GM04504 (cell line): ENCODE data around the gene PLXNA4.
"Not testable (repeated sequence)": the region's sequence is repeated elsewhere in the genome, so short reads cannot be mapped to it uniquely, and the experiment has no call there.

Experiments
- DNase-seq: peaks from one replicate; pipeline ENCODE4 v3.0.0-alpha.2; 2012; ENCODE audit warnings: low read depth

The PLXNA4 gene

GRCh38 chr7:132575982-132576720 is at the start of gene PLXNA4:
Gene PLXNA4, minus strand, starts transcription at chr7:132576470. Its CDS starts 67,777 bp downstream, at chr7:132508693.
- DNase-seq: no peak

GRCh38 chr7:132625651-132626050 is 49.4 kb upstream of the PLXNA4 start:
- no peak for DNase-seq

- peak; percentile 24 for DNase-seq
Observed at GRCh38 chr7:132622081-132622480, 45.8 kb upstream of the PLXNA4 start.

- DNase-seq: no peak
Observed at GRCh38 chr7:132619967-132620366, 43.7 kb upstream of the PLXNA4 start.

GRCh38 chr7:132618956-132619305 is 42.7 kb upstream of the PLXNA4 start:
- peak; percentile 10 for DNase-seq

- no peak for DNase-seq
Observed at GRCh38 chr7:132618271-132618955, 42.1 kb upstream of the PLXNA4 start.

- DNase-seq: no peak
Observed at GRCh38 chr7:132614428-132615318, 38.4 kb upstream of the PLXNA4 start.

GRCh38 chr7:132613737-132614136 is 37.5 kb upstream of the PLXNA4 start:
- no peak for DNase-seq

GRCh38 chr7:132610995-132611394 is 34.7 kb upstream of the PLXNA4 start:
- no peak for DNase-seq

GRCh38 chr7:132609906-132610520 is 33.7 kb upstream of the PLXNA4 start:
- no peak for DNase-seq

- DNase-seq: no peak
Observed at GRCh38 chr7:132609222-132609621, 33.0 kb upstream of the PLXNA4 start.

GRCh38 chr7:132608523-132608922 is 32.3 kb upstream of the PLXNA4 start:
- DNase-seq: no peak

- no peak for DNase-seq
Observed at GRCh38 chr7:132607656-132608055, 31.4 kb upstream of the PLXNA4 start.

GRCh38 chr7:132604121-132604520 is 27.9 kb upstream of the PLXNA4 start:
- no peak for DNase-seq

GRCh38 chr7:132603220-132603833 is 27.1 kb upstream of the PLXNA4 start:
- no peak for DNase-seq

- no peak for DNase-seq
Observed at GRCh38 chr7:132601783-132602182, 25.5 kb upstream of the PLXNA4 start.

- DNase-seq: no peak
Observed at GRCh38 chr7:132596588-132596987, 20.3 kb upstream of the PLXNA4 start.

- not testable (repeated sequence) for DNase-seq
Observed at GRCh38 chr7:132594741-132595140, 18.5 kb upstream of the PLXNA4 start.

- no peak for DNase-seq
Observed at GRCh38 chr7:132592936-132593335, 16.7 kb upstream of the PLXNA4 start.

- no peak for DNase-seq
Observed at GRCh38 chr7:132592231-132592920, 16.1 kb upstream of the PLXNA4 start.

- no peak for DNase-seq
Observed at GRCh38 chr7:132590162-132590561, 13.9 kb upstream of the PLXNA4 start.
